ENCODE results near the gene C11orf21. TPM values are rescaled to one million over a fixed set of nuclear protein-coding genes. Genes with fewer than 3 reads are reported as not detected.

Gene C11orf21
- total and polyA plus RNA-seq, 2 donors (not counting 1 experiment from before 2014, with no cell fraction given): under 0.01 TPM; not detected in 1

DNA sequence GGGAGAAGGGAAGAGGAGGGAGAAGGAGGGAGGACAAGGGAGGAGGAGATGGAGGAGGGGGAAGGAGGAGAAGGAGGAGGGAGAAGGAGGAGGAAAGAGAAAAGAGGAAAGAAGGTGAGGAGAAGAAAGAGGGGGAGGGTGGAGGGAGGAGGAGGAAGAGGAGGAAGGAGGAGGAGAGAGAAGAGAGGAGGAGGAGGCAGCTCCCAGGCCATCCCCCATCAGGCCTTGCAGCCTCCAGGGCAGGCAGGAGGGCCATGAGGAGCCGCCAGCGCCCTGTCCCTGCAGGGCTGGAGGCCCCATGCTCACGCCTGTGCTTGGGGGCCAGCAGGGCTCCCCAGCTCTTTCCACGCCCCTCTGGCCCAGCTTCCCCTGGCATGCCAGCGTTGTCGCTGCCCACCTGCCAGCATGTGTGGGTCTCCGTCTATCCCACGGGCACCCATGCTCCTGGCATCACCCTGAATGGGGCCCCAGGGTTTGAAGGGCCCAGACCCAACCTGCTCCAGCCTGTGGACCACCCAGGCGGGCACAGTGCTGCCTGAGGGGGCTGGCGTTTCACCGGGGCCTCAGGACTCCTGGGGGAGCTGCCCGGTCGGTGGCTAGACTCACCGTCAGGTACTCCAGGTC is 5.3 kb upstream of the C11orf21 start:
- Histone ChIP-seq H3K36me3 (ENCODE audit: control insufficient read depth, insufficient read depth, low read length) (no peaks in the 10 kb centered on the region), H2AFZ (ENCODE audit: low read length) (no peak overlapping the region), H3K4me3 (replicated peaks in 1 of 4; ENCODE audit: control extremely low read depth in 1 of 4, insufficient read depth in 1 of 4, low read depth in 3 of 4, low read length in 4 of 4) (no peak overlapping the region), H3K9ac (ENCODE audit: insufficient read depth, low read length) (no peak overlapping the region), H4K20me1 (ENCODE audit: control insufficient read depth, extremely low read depth, insufficient read depth, low read length) (no peaks in the 10 kb centered on the region), H3K27ac (ENCODE audit: insufficient read depth, low read length) (no peak overlapping the region), H3K4me1 (ENCODE audit: control insufficient read depth, extremely low read depth, insufficient read depth, low read length) (peaks cover 9% of the 10 kb centered on the region), H3K9me3 (ENCODE audit: control insufficient read depth, insufficient read depth, low read depth, low read length) (no peaks in the 10 kb centered on the region), H3K27me3 (ENCODE audit: control insufficient read depth, insufficient read depth, low read length) (no peaks in the 10 kb centered on the region), H3K4me2 (ENCODE audit: extremely low read depth, insufficient read depth, low read length) (no peak overlapping the region), H3K79me2 (ENCODE audit: control insufficient read depth, insufficient read depth, low read length) (no peaks in the 10 kb centered on the region)
- DNase-seq (ENCODE audit: low read depth in 2 of 2): peak in 1 of 2 donors; percentile 45
- TF ChIP-seq, protein P1, sequence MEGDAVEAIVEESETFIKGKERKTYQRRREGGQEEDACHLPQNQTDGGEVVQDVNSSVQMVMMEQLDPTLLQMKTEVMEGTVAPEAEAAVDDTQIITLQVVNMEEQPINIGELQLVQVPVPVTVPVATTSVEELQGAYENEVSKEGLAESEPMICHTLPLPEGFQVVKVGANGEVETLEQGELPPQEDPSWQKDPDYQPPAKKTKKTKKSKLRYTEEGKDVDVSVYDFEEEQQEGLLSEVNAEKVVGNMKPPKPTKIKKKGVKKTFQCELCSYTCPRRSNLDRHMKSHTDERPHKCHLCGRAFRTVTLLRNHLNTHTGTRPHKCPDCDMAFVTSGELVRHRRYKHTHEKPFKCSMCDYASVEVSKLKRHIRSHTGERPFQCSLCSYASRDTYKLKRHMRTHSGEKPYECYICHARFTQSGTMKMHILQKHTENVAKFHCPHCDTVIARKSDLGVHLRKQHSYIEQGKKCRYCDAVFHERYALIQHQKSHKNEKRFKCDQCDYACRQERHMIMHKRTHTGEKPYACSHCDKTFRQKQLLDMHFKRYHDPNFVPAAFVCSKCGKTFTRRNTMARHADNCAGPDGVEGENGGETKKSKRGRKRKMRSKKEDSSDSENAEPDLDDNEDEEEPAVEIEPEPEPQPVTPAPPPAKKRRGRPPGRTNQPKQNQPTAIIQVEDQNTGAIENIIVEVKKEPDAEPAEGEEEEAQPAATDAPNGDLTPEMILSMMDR (conservative IDR thresholded peaks at IDR 0.05 in 1 of 2, IDR thresholded peaks at IDR 0.05 in 1 of 2; ENCODE audit: low read depth in 1 of 2, low read length in 2 of 2): no peak
- TF ChIP-seq EZH2 (IDR thresholded peaks at IDR 0.05; ENCODE audit: low read length, missing control alignments): no peak

GRCh38 chr11:2306452-2306823 is 4.7 kb upstream of the C11orf21 start:
- TF ChIP-seq, protein P1 (conservative IDR thresholded peaks at IDR 0.05 in 1 of 2, IDR thresholded peaks at IDR 0.05 in 1 of 2; ENCODE audit: low read depth in 1 of 2, low read length in 2 of 2): no peak
- no peak for TF ChIP-seq EZH2 (IDR thresholded peaks at IDR 0.05; ENCODE audit: low read length, missing control alignments)

DNA sequence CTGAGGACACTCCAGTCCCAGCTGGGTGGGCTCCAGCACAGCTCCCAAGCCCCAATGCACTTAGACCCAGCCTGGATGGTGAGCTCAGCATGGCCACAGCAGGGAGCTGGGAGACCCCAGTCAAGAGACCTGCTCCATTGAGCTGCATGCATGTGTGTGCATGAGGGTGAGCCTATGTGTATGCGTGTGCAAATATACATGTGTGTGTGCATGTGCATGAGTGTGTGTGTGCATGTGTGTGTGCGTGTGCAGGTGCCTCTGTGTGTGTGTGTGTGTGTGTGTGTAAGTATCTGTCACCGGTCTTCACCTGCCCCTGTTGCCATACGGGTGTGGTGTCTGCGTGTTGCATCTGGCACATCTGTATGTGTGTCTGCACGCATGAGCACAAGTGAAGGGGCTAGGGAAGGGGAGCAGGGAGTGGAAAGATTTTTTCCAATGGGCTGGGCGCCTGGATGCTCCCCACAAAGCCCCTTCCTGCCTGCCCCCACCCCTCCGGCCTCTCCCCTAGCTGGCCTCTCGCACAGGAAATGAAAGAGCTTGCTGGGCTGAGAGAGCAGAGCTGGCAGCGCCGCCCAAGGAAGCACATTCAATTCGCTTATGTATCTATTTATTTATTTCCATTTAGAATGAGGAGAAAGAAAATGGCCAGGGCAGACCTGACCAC is 4.2 kb upstream of the C11orf21 start:
- Histone ChIP-seq H3K4me2 (ENCODE audit: extremely low read depth, insufficient read depth, low read length) (peak overlapping the region; percentile 92), H3K27me3 (ENCODE audit: control insufficient read depth, insufficient read depth, low read length) (no peaks in the 10 kb centered on the region), H2AFZ (ENCODE audit: low read length) (peak overlapping the region; percentile 71), H3K9me3 (ENCODE audit: control insufficient read depth, insufficient read depth, low read depth, low read length) (no peaks in the 10 kb centered on the region), H3K4me1 (ENCODE audit: control insufficient read depth, extremely low read depth, insufficient read depth, low read length) (peaks cover 9% of the 10 kb centered on the region), H3K4me3 (replicated peaks in 1 of 4; ENCODE audit: control extremely low read depth in 1 of 4, insufficient read depth in 1 of 4, low read depth in 3 of 4, low read length in 4 of 4) (peak overlapping the region in 3 of 4 experiments; percentile 24 to 46 (median 27)), H3K79me2 (ENCODE audit: control insufficient read depth, insufficient read depth, low read length) (no peaks in the 10 kb centered on the region), H3K9ac (ENCODE audit: insufficient read depth, low read length) (peak overlapping the region; percentile 58), H4K20me1 (ENCODE audit: control insufficient read depth, extremely low read depth, insufficient read depth, low read length) (no peaks in the 10 kb centered on the region), H3K36me3 (ENCODE audit: control insufficient read depth, insufficient read depth, low read length) (no peaks in the 10 kb centered on the region), H3K27ac (ENCODE audit: insufficient read depth, low read length) (peak overlapping the region; percentile 81)
- DNase-seq (ENCODE audit: low read depth in 2 of 2): peak; percentile 61 to 71
- no peak for TF ChIP-seq EZH2 (IDR thresholded peaks at IDR 0.05; ENCODE audit: low read length, missing control alignments)
- TF ChIP-seq, protein P1 (conservative IDR thresholded peaks at IDR 0.05 in 1 of 2, IDR thresholded peaks at IDR 0.05 in 1 of 2; ENCODE audit: low read depth in 1 of 2, low read length in 2 of 2): no peak

More at GRCh38 chr11:2306452-2306823, 4.7 kb upstream of the C11orf21 start:
- Histone ChIP-seq H3K9ac (ENCODE audit: insufficient read depth, low read length) (peak overlapping the region; percentile 58), H3K36me3 (ENCODE audit: control insufficient read depth, insufficient read depth, low read length) (no peaks in the 10 kb centered on the region), H3K79me2 (ENCODE audit: control insufficient read depth, insufficient read depth, low read length) (no peaks in the 10 kb centered on the region), H3K4me1 (ENCODE audit: control insufficient read depth, extremely low read depth, insufficient read depth, low read length) (peaks cover 9% of the 10 kb centered on the region), H3K27me3 (ENCODE audit: control insufficient read depth, insufficient read depth, low read length) (no peaks in the 10 kb centered on the region), H3K4me3 (replicated peaks in 1 of 4; ENCODE audit: control extremely low read depth in 1 of 4, insufficient read depth in 1 of 4, low read depth in 3 of 4, low read length in 4 of 4) (peak overlapping the region in 2 of 4 experiments; percentile 27 to 46), H2AFZ (ENCODE audit: low read length) (peak overlapping the region; percentile 71), H4K20me1 (ENCODE audit: control insufficient read depth, extremely low read depth, insufficient read depth, low read length) (no peaks in the 10 kb centered on the region), H3K27ac (ENCODE audit: insufficient read depth, low read length) (peak overlapping the region; percentile 81), H3K4me2 (ENCODE audit: extremely low read depth, insufficient read depth, low read length) (peak overlapping the region; percentile 92), H3K9me3 (ENCODE audit: control insufficient read depth, insufficient read depth, low read depth, low read length) (no peaks in the 10 kb centered on the region)
- DNase-seq (ENCODE audit: low read depth in 2 of 2): peak; percentile 85 to 94
